Stomach (tissue), 9 donors: ENCODE measurements around the gene CTU1. TPM values are rescaled to one million over a fixed set of nuclear protein-coding genes. Genes with fewer than 3 reads are reported as not detected.

Source experiments
- DNase-seq, 2 donors: peaks; one replicate each; pipeline versions ENCODE4 v3.0.0 to v3.0.0-alpha.2; 2013 to 2019
- H3K27ac ChIP-seq, 5 donors: fragments of 200-600 bp in 4 of 5; sonication (generic) in 4 of 5; one replicate each; pipeline ENCODE4 v1.5.1; 2013 to 2019; ENCODE audit warnings: mild to moderate bottlenecking in 1 of 5, moderate library complexity in 1 of 5
- H3K27me3 ChIP-seq, 3 donors: fragments of 200-600 bp; sonication (generic); one replicate each; pipeline ENCODE4 v1.5.1; 2017 to 2019; ENCODE audit warnings: mixed run types in 1 of 3
- H3K36me3 ChIP-seq, 4 donors: fragments of 200-600 bp; sonication (generic); 1 replicate in 3 of 4; 2 replicates in 1 of 4; pipeline ENCODE4 v1.5.1; 2016 to 2019
- H3K4me1 ChIP-seq, 4 donors: fragments of 200-600 bp; sonication (generic); one replicate each; pipeline ENCODE4 v1.5.1; 2016 to 2019
- H3K4me3 ChIP-seq, 4 donors: fragments of 200-600 bp; sonication (generic) in 3 of 4; one replicate each; pipeline ENCODE4 v1.5.1; 2016 to 2019; ENCODE audit warnings: mild to moderate bottlenecking in 1 of 4
- H3K9me3 ChIP-seq, 4 donors: fragments of 200-600 bp; sonication (generic); one replicate each; pipeline ENCODE4 v1.5.1; 2016 to 2019
- POLR2AphosphoS5 ChIP-seq, 3 donors: sonication (generic); formaldehyde crosslinking; IDR thresholded peaks; one replicate each; pipeline ENCODE4 v1.6.1; 2016; ENCODE audit warnings: antibody characterized with exemption in 3 of 3
- WGBS, 5 donors: extraction: QIAGEN DNeasy Blood & Tissue Kit in 3 of 5; methylation state at CpG; one replicate each; pipeline versions ENCODE4 v1.1.5 to v1.1.7; 2013 to 2018; 5-methylcytosine and 5-hydroxymethylcytosine counted together
- intact Hi-C: fragments of 100-400 bp; cut with DNase I; formaldehyde crosslinking; loops from one replicate; pipeline ENCODE4 v1.15.1; 2023; ENCODE audit warnings: low total_unique reads
- polyA plus RNA-seq, 3 donors: library from polyadenylated mRNA; stranded (reverse); fragments of 200-250 nt; gene quantifications; one replicate each; pipeline ENCODE4 v1.2.3, GENCODE V29; 2013
- total RNA-seq, 5 donors: library from RNA; depleted of rRNA; stranded (reverse); fragments of >200 nt; gene quantifications; one replicate each; pipeline versions ENCODE4 v1.1.0 to v1.2.3, GENCODE V29; 2014 to 2016
- TF ChIP-seq, protein P1 (sequence below), 7 experiments: fragments of 450-650 bp in 4 of 7; fragments of 200-600 bp in 3 of 7; sonication (generic) in 3 of 7; IDR thresholded peaks; one replicate each; pipeline ENCODE4 v1.5.1; 2016 to 2019; ENCODE audit warnings: antibody characterized with exemption in 7 of 7, control low read depth in 2 of 7, mild to moderate bottlenecking in 1 of 7
- donor health status: healthy with polysubstance abuse.
- donor health status: Bipolar disorder and iron deficiency.
- donor health status: healthy.

CTU1 gene
- total and polyA plus RNA-seq, 8 donors, result 0.58 to 47.3 (median 4.0) TPM

DNA sequence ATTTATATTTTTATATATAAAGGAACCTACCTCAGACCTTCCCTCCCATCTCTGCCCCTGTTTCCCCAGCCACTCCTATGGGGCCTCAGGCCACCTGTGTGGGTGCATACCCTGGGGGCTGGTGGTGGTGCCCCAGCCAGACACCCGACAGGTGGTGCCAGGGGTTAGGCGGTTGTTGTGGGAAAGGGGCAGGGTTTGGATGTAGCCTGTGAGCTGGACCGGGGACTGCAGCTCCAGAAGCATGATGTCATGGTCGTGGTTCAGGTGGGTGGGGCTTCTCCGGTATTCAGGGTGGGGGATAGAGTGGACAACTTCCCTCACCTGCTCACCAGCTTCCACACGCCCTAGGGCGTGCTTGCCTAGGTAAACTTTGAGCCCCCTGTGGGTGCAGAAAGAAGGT is 48.5 kb downstream of the CTU1 start:
- Histone ChIP-seq H3K4me1 (peaks cover 1 to 8% (median 3%) of the 10 kb centered on the region in 4 donors), H3K4me3 (no peak overlapping the region), H3K27ac (no peak overlapping the region), H3K36me3 (no peaks in the 10 kb centered on the region), H3K9me3 (no peaks in the 10 kb centered on the region), H3K27me3 (peaks cover 3 to 34% (median 4%) of the 10 kb centered on the region in 3 donors)
- WGBS, 5 donors, result 67 to 84% (median 77%) methylated on average over 7 of the region's 7 CpGs
- no peak for TF ChIP-seq POLR2AphosphoS5 (IDR thresholded peaks at IDR 0.05)
- intact Hi-C loops, result no loop called here
- DNase-seq, result peak in 1 of 2 donors; percentile 17

DNA sequence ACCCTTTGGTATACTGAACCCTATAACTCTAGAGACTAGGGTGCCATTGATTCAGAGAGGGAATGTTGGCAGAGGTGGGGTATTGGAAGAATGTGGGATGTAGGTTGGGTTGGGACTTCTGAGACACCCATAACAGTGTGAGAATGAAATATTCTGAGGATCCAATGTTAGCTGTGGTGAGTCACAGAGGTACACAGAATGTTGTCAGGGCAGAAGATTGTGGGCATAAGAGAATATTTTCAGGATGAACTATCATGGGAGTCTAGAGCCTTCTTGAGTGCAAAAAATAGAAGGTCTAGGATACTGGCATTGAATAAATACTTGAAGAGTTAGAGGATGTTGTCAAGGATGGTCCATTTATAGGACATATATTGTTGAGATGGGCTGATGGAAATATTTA is 52.3 kb downstream of the CTU1 start:
- Histone ChIP-seq H3K4me3 (no peak overlapping the region), H3K36me3 (no peaks in the 10 kb centered on the region), H3K4me1 (no peaks in the 10 kb centered on the region), H3K9me3 (no peaks in the 10 kb centered on the region), H3K27ac (no peak overlapping the region), H3K27me3 (peaks cover 0 to 34% (median 0%) of the 10 kb centered on the region in 3 donors)
- TF ChIP-seq, protein P1, sequence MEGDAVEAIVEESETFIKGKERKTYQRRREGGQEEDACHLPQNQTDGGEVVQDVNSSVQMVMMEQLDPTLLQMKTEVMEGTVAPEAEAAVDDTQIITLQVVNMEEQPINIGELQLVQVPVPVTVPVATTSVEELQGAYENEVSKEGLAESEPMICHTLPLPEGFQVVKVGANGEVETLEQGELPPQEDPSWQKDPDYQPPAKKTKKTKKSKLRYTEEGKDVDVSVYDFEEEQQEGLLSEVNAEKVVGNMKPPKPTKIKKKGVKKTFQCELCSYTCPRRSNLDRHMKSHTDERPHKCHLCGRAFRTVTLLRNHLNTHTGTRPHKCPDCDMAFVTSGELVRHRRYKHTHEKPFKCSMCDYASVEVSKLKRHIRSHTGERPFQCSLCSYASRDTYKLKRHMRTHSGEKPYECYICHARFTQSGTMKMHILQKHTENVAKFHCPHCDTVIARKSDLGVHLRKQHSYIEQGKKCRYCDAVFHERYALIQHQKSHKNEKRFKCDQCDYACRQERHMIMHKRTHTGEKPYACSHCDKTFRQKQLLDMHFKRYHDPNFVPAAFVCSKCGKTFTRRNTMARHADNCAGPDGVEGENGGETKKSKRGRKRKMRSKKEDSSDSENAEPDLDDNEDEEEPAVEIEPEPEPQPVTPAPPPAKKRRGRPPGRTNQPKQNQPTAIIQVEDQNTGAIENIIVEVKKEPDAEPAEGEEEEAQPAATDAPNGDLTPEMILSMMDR (IDR thresholded peaks at IDR 0.05), result no peak
- DNase-seq, result no peak
- intact Hi-C loops, result no loop called here

Other genes starting within 250 kb of the CTU1 start
- 10 to 100 TPM in 1 of 5 donors, not detected in 4; 94.6 TPM for gene KLK2, start 235.0 kb downstream of the CTU1 start, total RNA-seq
- gene KLK2, start 235.0 kb downstream of the CTU1 start, polyA plus RNA-seq, result not detected
- gene KLK4, start 197.0 kb downstream of the CTU1 start, total RNA-seq, result not detected
- not detected for gene KLK4, start 197.0 kb downstream of the CTU1 start, polyA plus RNA-seq
- gene KLK5, start 155.4 kb downstream of the CTU1 start, total RNA-seq, result not detected
- gene KLK5, start 155.4 kb downstream of the CTU1 start, polyA plus RNA-seq, result 10 to 100 TPM in 1 of 3 donors, not detected in 2; 10.4 TPM
- not detected for gene KLK6, start 138.8 kb downstream of the CTU1 start, total RNA-seq
- 1 to 10 TPM in 1 of 3 donors, not detected in 2; 4.5 TPM for gene KLK6, start 138.8 kb downstream of the CTU1 start, polyA plus RNA-seq
- gene KLK7, start 124.5 kb downstream of the CTU1 start, total RNA-seq, result not detected
- gene KLK7, start 124.5 kb downstream of the CTU1 start, polyA plus RNA-seq, result 1 to 10 TPM in 1 of 3 donors, not detected in 2; 7.8 TPM
- not detected for gene KLK8, start 106.8 kb downstream of the CTU1 start, total RNA-seq
- gene KLK8, start 106.8 kb downstream of the CTU1 start, polyA plus RNA-seq, result 100 to 1,000 TPM in 1 of 3 donors, not detected in 2; 116 TPM
- 1 to 10 TPM in 1 of 5 donors, not detected in 4; 1.3 TPM for gene KLK10, start 88.7 kb downstream of the CTU1 start, total RNA-seq
- gene KLK10, start 88.7 kb downstream of the CTU1 start, polyA plus RNA-seq, result 10 to 100 TPM in 1 of 3 donors, 1 to 10 TPM in 2; 2.1 to 62.7 (median 3.8) TPM
- gene KLK11, start 81.8 kb downstream of the CTU1 start, total RNA-seq, result 100 to 1,000 TPM in 1 of 5 donors, 10 to 100 TPM in 2, 1 to 10 TPM in 1, not detected in 1; 1.8 to 128 (median 26.0) TPM
- gene KLK11, start 81.8 kb downstream of the CTU1 start, polyA plus RNA-seq, result 100 to 1,000 TPM in 1 of 3 donors, 10 to 100 TPM in 2; 34.1 to 152 (median 71.8) TPM
- not detected for gene KLK12, start 73.4 kb downstream of the CTU1 start, total RNA-seq
- gene KLK12, start 73.4 kb downstream of the CTU1 start, polyA plus RNA-seq, result 10 to 100 TPM in 1 of 3 donors, 1 to 10 TPM in 1, not detected in 1; 2.0 to 26.5 TPM
- 1 to 10 TPM in 1 of 5 donors, not detected in 4; 10.0 TPM for gene KLK13, start 43.3 kb downstream of the CTU1 start, total RNA-seq
- gene KLK13, start 43.3 kb downstream of the CTU1 start, polyA plus RNA-seq, result 10 to 100 TPM in 1 of 3 donors, 1 to 10 TPM in 2; 3.2 to 82.1 (median 9.5) TPM
- not detected for gene KLK14, start 25.5 kb downstream of the CTU1 start, total RNA-seq
- under 1 TPM in 2 of 3 donors, not detected in 1; 0.31 to 0.35 TPM for gene KLK14, start 25.5 kb downstream of the CTU1 start, polyA plus RNA-seq
- 10 to 100 TPM in 1 of 5 donors, 1 to 10 TPM in 3, not detected in 1; 1.1 to 13.9 (median 1.9) TPM for gene SIGLEC9, start 16.5 kb upstream of the CTU1 start, total RNA-seq
- gene SIGLEC9, start 16.5 kb upstream of the CTU1 start, polyA plus RNA-seq, result 1 to 10 TPM in 1 of 3 donors, under 1 TPM in 2; 0.61 to 3.6 (median 0.80) TPM
- 1 to 10 TPM in 1 of 5 donors, under 1 TPM in 1, not detected in 3; 0.18 to 1.3 TPM for gene SIGLEC7, start 33.9 kb upstream of the CTU1 start, total RNA-seq
- 1 to 10 TPM in 1 of 3 donors, under 1 TPM in 1, not detected in 1; 0.50 to 1.8 TPM for gene SIGLEC7, start 33.9 kb upstream of the CTU1 start, polyA plus RNA-seq
- 1 to 10 TPM in 2 of 5 donors, not detected in 3; 3.7 to 4.8 TPM for gene CD33, start 116.7 kb upstream of the CTU1 start, total RNA-seq
- 1 to 10 TPM; 1.7 to 3.0 (median 1.7) TPM for gene CD33, start 116.7 kb upstream of the CTU1 start, polyA plus RNA-seq
- not detected for gene SIGLECL1, start 142.7 kb upstream of the CTU1 start, total RNA-seq
- not detected for gene SIGLECL1, start 142.7 kb upstream of the CTU1 start, polyA plus RNA-seq
- gene IGLON5, start 203.2 kb upstream of the CTU1 start, total RNA-seq, result under 1 TPM in 1 of 5 donors, not detected in 4; 0.18 TPM
- gene IGLON5, start 203.2 kb upstream of the CTU1 start, polyA plus RNA-seq, result under 1 TPM in 1 of 3 donors, not detected in 2; 0.13 TPM
- 1 to 10 TPM in 1 of 5 donors, under 1 TPM in 2, not detected in 2; 0.29 to 2.2 (median 0.37) TPM for gene VSIG10L, start 233.7 kb upstream of the CTU1 start, total RNA-seq
- gene VSIG10L, start 233.7 kb upstream of the CTU1 start, polyA plus RNA-seq, result 10 to 100 TPM in 1 of 3 donors, 1 to 10 TPM in 1, not detected in 1; 1.1 to 39.6 TPM